Cardiac fibroblast (primary cell): ENCODE data around the gene ISG15.

ENCODE experiments used
- DNase-seq, 2 donors: peaks; one replicate each; pipeline versions ENCODE4 v3.0.0 to v3.0.0-alpha.2; 2010; ENCODE audit warnings: low read depth in 2 of 2
- H3K4me3 ChIP-seq, 2 donors: replicated peaks in 1 of 2; 1 replicate in 1 of 2; 2 replicates in 1 of 2; pipeline ENCODE4 v1.5.1; 2011; ENCODE audit warnings: low read depth in 2 of 2, low read length in 2 of 2, mild to moderate bottlenecking in 2 of 2, moderate library complexity in 1 of 2
- TF ChIP-seq, protein P1 (sequence below): IDR thresholded peaks from one replicate; pipeline ENCODE4 v1.5.1; 2011; ENCODE audit warnings: low read depth, mild to moderate bottlenecking, low read length, inconsistent platforms

Gene ISG15

DNA sequence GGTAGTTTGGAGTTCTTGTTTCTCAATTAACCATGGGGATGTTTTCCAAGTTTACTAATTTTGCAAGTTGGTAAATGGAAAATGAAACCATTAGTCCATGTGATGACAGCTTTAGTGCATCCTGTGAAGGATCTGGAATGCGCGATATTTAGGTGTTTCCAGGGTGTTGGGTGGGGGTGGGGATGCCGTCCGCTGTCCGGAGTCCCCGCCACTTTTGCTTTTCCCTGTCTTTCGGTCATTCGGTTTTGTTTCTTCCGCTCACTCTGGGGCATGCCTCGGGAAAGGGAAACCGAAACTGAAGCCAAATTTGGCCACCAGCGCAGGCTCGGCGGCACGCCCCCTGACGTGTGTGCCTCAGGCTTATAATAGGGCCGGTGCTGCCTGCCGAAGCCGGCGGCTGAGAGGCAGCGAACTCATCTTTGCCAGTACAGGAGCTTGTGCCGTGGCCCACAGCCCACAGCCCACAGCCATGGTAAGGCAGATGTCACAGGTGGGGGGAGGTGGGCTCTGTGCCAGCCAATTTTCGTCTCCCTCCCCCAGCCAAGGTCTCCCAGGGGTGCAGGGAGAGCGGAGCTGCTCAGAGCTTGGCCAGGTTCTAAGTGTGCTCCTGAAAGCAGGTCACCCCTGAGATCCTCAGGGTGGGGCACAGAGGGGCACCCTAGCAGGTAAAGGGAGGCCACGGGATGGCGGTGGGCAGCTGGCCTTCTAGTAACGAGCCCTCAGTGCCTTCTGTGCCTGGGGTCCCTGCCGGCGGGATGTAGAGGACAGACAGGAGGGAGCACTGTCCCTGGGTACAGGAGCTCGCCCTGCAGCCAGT lies at the start of gene ISG15:
TSS of gene ISG15 (plus strand) at position 393 of the 817 bp plus-strand sequence. CDS start at position 470, 77 bp downstream.
- peak; percentile 86 to 89 for DNase-seq
- H3K4me3 ChIP-seq, result peak within 1 kb of the TSS; percentile 64 to 76
- TF ChIP-seq, protein P1, sequence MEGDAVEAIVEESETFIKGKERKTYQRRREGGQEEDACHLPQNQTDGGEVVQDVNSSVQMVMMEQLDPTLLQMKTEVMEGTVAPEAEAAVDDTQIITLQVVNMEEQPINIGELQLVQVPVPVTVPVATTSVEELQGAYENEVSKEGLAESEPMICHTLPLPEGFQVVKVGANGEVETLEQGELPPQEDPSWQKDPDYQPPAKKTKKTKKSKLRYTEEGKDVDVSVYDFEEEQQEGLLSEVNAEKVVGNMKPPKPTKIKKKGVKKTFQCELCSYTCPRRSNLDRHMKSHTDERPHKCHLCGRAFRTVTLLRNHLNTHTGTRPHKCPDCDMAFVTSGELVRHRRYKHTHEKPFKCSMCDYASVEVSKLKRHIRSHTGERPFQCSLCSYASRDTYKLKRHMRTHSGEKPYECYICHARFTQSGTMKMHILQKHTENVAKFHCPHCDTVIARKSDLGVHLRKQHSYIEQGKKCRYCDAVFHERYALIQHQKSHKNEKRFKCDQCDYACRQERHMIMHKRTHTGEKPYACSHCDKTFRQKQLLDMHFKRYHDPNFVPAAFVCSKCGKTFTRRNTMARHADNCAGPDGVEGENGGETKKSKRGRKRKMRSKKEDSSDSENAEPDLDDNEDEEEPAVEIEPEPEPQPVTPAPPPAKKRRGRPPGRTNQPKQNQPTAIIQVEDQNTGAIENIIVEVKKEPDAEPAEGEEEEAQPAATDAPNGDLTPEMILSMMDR, result no peak

GRCh38 chr1:963746-964525 lies 49.4 kb upstream of the ISG15 start:
- DNase-seq, result no peak
- H3K4me3 ChIP-seq, result no peak overlapping the region
- TF ChIP-seq, protein P1, result no peak

DNA sequence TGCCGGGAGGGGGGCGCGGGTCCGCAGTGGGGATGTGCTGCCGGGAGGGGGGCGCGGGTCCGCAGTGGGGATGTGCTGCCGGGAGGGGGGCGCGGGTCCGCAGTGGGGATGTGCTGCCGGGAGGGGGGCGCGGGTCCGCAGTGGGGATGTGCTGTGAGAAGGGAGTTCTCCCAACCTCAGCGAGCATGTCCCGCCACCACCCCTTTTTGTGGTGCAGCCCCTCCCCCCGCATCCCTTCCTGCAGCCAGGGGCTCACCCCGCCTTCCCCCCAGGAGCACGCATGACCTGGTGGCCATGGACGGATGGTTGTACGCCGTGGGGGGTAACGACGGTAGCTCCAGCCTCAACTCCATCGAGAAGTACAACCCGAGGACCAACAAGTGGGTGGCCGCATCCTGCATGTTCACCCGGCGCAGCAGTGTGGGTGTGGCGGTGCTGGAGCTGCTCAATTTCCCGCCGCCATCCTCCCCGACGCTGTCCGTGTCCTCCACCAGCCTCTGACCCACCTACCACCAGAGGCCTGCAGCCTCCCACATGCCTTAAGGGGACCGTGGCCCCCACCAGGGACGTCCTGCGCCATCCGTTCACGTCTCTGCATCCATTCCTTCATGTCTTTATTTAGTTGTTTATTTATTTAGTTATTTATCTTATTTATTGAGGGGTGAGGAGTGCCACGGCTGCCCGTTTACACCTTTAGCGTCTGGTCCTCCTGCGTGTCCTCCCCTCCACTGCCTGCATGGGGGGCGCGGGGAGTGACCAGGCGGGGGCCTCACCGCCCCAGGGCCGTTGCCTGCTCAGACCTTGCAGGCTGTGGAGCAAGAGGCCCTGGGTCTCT lies 48.4 kb upstream of the ISG15 start:
- no peak for DNase-seq
- TF ChIP-seq, protein P1, result no peak
- no peak overlapping the region for H3K4me3 ChIP-seq

GRCh38 chr1:965526-966134 lies 47.7 kb upstream of the ISG15 start:
- TF ChIP-seq, protein P1, result no peak
- peak overlapping the region in 1 of 2 donors; percentile 68 for H3K4me3 ChIP-seq
- no peak for DNase-seq

DNA sequence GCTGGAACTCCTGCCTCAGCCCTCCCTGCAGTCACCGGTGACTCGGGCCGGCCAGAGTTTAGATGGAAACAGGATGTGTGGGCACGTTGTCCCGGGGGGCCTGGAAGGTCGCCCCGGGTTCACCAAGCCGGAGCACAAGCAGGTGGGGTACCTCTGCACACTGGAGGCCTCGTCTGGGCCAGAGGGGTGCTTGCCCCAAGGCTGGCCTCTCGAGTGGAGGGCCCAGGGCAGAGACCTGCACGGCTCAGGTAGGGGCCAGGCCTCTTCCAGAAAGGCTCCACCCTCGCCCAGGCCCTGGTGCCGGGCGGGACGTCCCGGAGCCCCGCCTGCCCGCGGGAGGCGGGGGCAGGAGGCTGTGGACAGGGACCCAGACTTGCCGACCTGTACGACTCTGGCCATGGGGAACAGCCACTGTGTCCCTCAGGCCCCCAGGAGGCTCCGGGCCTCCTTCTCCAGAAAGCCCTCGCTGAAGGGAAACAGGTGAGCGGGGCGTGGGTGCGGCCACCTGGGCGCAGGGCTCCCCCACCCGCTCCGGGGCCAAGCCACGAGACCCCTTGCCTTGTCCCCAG lies 47.1 kb upstream of the ISG15 start, which contains the start of gene PLEKHN1:
TSS of gene PLEKHN1 (plus strand) at position 348 of the 569 bp plus-strand sequence. CDS start at position 398, 50 bp downstream.
- peak within 1 kb of the TSS; percentile 62 to 68 for H3K4me3 ChIP-seq
- TF ChIP-seq, protein P1, result no peak
- peak in 1 of 2 donors; percentile 62 for DNase-seq
